HL-60 (cell line): ENCODE data around the gene SHLD1.

ENCODE experiments used
- GABPA ChIP-seq: IDR thresholded peaks from 2 replicates; pipeline ENCODE4 v1.6.1; 2012; ENCODE audit warnings: low read depth
- POLR2AphosphoS5 ChIP-seq: IDR thresholded peaks from 2 replicates; pipeline ENCODE4 v1.6.1; 2012; ENCODE audit warnings: low read depth
- SPI1 ChIP-seq: IDR thresholded peaks from 2 replicates; pipeline ENCODE4 v1.6.1; 2012; ENCODE audit warnings: low read depth, mild to moderate bottlenecking, borderline replicate concordance
- TF ChIP-seq, protein P1 (sequence below): IDR thresholded peaks from one replicate; pipeline ENCODE4 v1.5.1; 2011; ENCODE audit warnings: low read length, control low read depth, inconsistent platforms; ENCODE audit not compliant: insufficient read depth
- TF ChIP-seq, protein P2 (sequence below): IDR thresholded peaks from 2 replicates; pipeline ENCODE4 v1.6.1; 2012; ENCODE audit warnings: low read depth; ENCODE audit not compliant: insufficient replicate concordance

DNA sequence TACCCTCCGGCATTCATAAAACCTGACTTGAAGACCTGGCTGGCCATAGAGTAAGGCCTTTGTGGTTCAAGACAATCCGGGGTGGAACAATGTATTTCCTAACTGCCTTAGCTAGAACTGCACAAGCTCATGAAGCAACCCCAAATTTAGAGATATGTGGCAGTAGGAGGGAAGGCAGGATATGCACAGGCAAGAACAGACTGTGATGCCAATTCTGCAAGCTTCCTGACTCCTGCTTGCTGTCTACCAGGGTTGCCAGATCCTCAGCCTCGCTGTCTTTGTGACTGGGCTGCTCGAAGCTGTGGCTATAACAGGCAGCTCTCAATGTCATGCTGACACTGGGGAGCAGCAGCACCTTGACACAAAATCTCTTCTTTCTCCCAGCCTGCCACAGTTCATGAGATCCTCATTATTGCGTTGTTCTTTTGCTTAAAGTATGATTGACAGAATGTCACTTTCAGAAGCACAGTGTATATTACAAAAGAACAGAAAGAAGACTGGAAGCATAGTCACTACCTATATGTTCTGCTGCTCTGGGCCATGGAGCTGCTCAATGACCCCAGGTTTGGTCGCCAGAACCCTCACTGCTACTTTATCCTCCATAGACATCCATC, 18.3 kb upstream of the SHLD1 start:
- TF ChIP-seq, protein P1, sequence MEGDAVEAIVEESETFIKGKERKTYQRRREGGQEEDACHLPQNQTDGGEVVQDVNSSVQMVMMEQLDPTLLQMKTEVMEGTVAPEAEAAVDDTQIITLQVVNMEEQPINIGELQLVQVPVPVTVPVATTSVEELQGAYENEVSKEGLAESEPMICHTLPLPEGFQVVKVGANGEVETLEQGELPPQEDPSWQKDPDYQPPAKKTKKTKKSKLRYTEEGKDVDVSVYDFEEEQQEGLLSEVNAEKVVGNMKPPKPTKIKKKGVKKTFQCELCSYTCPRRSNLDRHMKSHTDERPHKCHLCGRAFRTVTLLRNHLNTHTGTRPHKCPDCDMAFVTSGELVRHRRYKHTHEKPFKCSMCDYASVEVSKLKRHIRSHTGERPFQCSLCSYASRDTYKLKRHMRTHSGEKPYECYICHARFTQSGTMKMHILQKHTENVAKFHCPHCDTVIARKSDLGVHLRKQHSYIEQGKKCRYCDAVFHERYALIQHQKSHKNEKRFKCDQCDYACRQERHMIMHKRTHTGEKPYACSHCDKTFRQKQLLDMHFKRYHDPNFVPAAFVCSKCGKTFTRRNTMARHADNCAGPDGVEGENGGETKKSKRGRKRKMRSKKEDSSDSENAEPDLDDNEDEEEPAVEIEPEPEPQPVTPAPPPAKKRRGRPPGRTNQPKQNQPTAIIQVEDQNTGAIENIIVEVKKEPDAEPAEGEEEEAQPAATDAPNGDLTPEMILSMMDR: no peak
- TF ChIP-seq, protein P2, sequence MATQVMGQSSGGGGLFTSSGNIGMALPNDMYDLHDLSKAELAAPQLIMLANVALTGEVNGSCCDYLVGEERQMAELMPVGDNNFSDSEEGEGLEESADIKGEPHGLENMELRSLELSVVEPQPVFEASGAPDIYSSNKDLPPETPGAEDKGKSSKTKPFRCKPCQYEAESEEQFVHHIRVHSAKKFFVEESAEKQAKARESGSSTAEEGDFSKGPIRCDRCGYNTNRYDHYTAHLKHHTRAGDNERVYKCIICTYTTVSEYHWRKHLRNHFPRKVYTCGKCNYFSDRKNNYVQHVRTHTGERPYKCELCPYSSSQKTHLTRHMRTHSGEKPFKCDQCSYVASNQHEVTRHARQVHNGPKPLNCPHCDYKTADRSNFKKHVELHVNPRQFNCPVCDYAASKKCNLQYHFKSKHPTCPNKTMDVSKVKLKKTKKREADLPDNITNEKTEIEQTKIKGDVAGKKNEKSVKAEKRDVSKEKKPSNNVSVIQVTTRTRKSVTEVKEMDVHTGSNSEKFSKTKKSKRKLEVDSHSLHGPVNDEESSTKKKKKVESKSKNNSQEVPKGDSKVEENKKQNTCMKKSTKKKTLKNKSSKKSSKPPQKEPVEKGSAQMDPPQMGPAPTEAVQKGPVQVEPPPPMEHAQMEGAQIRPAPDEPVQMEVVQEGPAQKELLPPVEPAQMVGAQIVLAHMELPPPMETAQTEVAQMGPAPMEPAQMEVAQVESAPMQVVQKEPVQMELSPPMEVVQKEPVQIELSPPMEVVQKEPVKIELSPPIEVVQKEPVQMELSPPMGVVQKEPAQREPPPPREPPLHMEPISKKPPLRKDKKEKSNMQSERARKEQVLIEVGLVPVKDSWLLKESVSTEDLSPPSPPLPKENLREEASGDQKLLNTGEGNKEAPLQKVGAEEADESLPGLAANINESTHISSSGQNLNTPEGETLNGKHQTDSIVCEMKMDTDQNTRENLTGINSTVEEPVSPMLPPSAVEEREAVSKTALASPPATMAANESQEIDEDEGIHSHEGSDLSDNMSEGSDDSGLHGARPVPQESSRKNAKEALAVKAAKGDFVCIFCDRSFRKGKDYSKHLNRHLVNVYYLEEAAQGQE: no peak
- TF ChIP-seq GABPA: no peak
- no peak for TF ChIP-seq POLR2AphosphoS5
- TF ChIP-seq SPI1: no peak
